ENCODE data around the gene ELMOD3. TPM values are rescaled to one million over a fixed set of nuclear protein-coding genes. Genes with fewer than 3 reads are reported as not detected.
A peak's percentile ranks its signal among the peaks of the same experiment; 100 is the strongest.
"Not testable (repeated sequence)": the region's sequence is repeated elsewhere in the genome, so short reads cannot be mapped to it uniquely, and the experiment has no call there.

The ELMOD3 gene
- total RNA-seq, 1 donor from 2014 or later, result 19.4 TPM

DNA sequence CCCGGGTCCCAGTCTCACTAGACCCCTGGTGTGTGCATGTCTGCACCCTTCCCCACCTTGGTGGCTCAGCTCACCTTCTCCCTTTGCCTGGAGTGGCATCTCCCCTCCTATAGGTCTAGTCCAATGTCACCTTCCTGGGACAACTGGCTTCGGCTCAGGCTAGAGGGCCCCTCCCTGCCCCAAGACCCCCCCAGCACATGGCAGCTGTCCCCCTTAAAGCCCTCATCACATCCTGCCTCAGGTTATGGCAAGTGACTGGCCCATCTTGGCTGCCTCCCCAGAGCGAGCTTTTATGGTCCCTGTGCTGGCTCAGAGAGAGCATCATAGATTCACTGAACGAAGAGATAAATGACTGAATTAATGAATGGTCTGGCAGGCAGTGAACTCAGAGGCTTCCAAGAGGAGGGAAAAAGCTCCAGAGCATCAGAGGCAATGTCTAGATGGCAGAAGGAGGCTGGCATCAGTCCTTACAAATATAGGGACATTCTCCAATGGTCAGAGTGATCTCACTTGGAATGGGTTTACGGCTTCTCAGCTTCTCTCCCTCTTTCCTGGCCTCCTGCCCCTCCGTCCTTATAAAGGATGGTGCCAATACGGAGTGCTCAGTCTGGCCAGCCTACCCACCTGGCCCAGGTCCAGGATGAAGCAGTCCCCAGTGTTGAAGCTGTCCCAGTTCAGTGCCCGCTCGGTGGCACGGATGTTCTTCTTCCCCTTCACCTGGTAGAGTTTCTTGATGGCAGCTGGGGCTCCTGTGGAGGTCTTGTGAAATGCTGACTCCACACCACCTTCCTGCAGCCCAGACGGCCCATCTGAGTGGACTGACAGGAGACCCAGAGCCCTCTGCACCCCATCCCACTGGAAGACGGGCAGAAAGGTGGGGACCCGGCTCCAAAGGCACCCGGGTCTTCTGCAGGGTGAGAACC, 46.2 kb downstream of the ELMOD3 start:
- no peak for DNase-seq (ENCODE audit: low read depth)

GRCh38 chr2:85401464-85401805, 46.9 kb downstream of the ELMOD3 start:
- no peak for DNase-seq (ENCODE audit: low read depth)

DNA sequence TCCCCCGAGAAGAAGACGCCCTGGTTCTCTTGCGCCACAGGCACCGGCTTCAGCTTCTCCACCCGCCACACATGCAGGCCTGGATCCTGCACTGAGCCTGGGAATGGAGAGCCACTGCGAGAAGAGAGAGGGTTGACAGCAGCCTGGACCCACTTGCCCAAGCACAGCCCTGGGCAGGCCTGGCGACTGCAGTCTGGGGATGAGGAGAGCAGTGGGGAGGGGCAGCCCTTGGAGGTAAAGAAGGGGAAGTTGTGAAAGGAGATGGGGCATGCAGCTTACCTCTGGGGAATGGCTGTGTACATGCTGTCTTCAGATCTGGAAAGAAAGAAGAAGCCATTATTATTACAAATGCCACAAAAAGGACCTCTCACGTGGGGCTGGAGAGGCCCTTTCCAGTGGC, 47.3 kb downstream of the ELMOD3 start:
- no peak for DNase-seq (ENCODE audit: low read depth)

- DNase-seq (ENCODE audit: low read depth), result peak; percentile 92
Measured at GRCh38 chr2:85405201-85406059, 50.9 kb downstream of the ELMOD3 start.

DNA sequence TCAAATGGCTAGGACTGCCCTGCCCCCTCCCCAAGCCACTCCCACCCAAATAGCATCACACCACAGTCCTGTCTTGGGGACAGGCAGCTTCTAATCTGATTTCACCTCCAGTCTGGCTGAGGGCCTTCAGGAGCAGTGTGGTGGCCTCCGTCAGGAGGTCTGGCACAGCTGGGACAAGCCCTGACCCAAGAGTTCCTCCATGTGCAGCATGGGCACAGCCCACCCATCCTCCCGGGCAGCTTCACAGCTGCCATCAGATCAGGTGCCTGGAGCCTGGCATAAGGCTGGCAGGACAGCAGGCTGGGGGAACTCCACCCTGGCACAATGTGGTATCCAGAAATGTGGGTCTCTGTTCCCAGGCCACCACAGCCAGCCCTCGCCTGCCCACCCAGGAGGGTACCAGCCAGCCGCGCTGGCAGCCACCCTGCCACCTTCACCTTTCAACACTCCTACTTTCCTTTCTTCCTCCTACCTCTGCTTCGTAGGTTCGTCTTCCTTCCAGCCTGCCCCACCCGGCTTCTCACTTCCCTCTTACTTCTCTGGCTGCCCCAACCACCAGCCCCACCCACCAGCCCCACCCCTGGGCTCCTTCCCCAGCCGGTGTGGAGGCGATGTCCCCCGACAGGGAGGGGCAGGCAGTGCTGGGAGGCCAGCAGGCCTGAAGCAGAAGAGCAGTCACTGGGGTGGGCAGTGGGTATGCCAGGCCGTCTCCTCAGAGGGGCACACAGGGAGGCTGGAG, 55.4 kb downstream of the ELMOD3 start, which contains the start of gene CAPG:
CAPG (minus strand) TSS at position 522 of the 739 bp plus-strand sequence. CDS start 8,221 bp downstream, outside the sequence.
- DNase-seq (ENCODE audit: low read depth), result peak; percentile 78

GRCh38 chr2:85410584-85411404, 56.2 kb downstream of the ELMOD3 start:
- DNase-seq (ENCODE audit: low read depth), result no peak

DNA sequence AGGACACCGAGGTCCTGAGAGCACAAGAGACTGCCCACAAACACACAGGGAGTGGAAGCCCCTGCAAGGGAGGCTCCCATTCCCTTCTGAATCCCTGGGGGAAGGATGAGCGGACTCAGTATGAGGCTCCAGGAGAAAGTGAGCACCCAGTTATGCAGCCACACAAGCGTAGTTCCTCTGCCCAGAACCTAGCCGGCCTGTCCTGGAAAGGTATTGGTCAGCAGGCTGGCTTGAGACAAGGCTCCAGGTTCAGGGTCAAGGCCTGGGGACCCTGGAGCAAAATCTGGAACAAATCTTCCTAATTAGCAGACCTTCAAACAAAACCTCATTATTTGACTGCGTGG, 56.8 kb downstream of the ELMOD3 start:
- DNase-seq (ENCODE audit: low read depth), result no peak

- DNase-seq (ENCODE audit: low read depth), result no peak
Measured at GRCh38 chr2:85413592-85414420, 59.2 kb downstream of the ELMOD3 start.

GRCh38 chr2:85414421-85414759, 59.8 kb downstream of the ELMOD3 start:
- DNase-seq (ENCODE audit: low read depth), result not testable (repeated sequence)

- no peak for DNase-seq (ENCODE audit: low read depth)
Measured at GRCh38 chr2:85414761-85415553, 60.4 kb downstream of the ELMOD3 start.

DNA sequence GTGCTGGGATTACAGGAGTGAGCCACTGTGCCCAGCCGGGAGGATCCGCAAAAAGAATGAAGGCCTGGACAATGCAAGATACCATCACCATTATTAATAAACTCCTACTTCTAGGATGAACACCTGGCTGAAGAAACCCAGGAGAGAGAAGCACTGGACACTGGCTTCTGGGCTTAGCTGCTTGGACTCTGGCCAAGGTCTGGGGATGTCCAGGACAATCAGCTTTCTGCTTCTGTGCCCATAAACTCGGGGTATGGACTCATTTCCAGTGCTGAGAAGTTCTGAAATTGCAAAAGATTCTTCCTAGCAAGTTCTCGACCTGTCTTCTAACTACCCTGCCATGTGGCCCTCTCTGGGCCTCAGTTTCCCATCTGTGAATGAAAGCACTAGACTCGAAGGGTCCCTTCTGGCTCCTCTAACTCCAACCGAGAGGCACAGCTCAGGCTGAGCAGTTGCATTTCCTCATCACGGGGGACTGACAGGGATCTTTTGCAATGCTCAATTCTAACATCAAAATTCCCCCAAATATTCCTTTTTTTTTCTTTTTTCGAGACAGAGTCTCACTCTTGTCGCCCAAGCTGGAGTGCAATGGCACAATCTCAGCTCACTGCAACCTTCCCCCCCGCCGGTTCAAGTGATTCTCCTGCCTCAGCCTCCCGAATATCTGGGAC, 61.5 kb downstream of the ELMOD3 start:
- DNase-seq (ENCODE audit: low read depth), result no peak

DNA sequence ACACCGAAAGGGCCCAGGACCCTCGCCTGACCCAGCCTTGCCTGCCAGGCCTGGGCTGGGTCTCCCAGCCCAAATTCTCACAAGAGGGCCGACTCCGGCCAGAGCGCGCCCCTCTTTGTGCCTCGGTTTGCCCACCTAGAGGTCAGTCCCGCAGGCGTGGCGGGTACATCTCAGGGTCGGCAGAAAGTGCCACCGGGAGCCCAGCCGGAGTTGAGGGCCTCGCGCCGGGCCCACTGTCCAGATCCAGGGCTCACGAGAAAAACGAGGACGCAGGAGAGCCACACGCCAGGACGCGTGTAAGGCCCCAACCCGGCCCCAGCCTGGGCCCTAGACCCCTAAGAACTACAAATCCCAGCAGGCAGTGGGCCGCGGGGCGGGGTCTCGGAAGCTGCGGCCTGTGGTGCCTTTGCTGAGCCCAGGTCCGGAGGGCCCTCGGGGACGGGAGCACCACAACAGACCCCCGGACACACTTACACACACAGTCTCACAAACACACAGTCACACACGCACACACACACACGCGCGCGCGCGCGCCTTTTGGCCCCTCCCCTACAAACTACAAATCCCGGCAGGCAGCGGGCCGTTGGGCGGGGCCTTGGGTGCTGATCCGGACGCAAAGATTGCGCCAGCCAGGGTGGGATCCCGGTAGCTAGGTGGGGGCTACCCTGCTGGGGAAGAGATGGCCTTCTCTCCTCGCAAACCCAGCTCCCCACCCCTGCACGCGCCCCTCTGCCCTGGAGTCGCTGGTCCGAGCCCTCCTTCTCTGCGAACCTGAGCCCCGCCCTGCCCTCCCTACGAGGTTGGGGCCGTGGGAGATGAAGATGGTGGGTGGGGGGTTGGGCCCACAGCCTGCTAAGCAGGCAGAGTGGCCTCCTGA, 63.8 kb downstream of the ELMOD3 start, which contains the start of gene SH2D6:
SH2D6 (plus strand) TSS at position 583 of the 877 bp plus-strand sequence. CDS start 10,752 bp downstream, outside the sequence.
- peak; percentile 85 for DNase-seq (ENCODE audit: low read depth)

DNA sequence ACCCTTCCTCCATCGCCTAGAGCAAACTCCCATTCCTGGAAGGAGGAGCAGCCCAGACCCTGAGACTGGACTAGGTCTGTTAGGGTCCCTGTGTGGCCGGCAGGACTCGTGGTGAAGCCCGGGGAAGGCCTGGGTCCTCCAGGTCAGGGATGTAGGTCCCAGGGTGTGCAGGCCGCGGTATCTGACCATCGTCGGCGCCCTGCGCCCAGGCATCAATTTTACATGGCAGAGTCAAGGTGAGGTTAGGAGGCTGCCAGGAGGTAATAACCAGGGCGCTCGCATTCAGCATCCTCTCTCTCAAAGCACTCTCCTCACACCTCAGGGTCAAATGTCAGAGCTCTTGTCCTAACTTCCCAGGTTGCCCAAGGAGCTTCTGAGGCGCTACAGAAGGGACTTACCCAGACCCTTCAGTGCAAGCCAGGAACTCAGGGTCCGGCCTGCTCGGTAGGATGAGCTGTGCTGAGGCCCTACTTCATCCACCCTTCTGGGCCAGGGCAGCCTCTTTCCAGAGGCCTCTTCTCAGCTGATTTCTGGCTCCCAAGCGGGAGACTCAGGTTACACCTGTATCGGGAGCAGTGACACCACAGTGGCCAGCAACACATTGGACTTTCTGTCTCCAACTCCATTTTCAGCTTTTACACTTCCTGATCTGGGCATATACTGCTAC, 64.6 kb downstream of the ELMOD3 start:
- no peak for DNase-seq (ENCODE audit: low read depth)

- peak; percentile 91 for DNase-seq (ENCODE audit: low read depth)
Measured at GRCh38 chr2:85420536-85421259, 66.1 kb downstream of the ELMOD3 start.

GRCh38 chr2:85421260-85422071, 66.9 kb downstream of the ELMOD3 start:
- DNase-seq (ENCODE audit: low read depth), result no peak

All from myocyte (in vitro differentiated cells).